UCSD-AML1 (cell line): ENCODE results near the gene CACNB4.

ENCODE experiments used
- DNase-seq: peaks from one replicate; lab custom pipeline; 2025; ENCODE audit not compliant: unreplicated experiment; lab: John Stamatoyannopoulos, UW

CACNB4 gene

GRCh38 chr2:152089238-152089637 lies 9.6 kb downstream of the CACNB4 start:
- DNase-seq, result peak; percentile 52

GRCh38 chr2:152088006-152088405 lies 10.8 kb downstream of the CACNB4 start:
- DNase-seq, result no peak

GRCh38 chr2:152086231-152086630 lies 12.6 kb downstream of the CACNB4 start:
- DNase-seq, result no peak

- DNase-seq, result peak; percentile 16
Measured at GRCh38 chr2:152084076-152084475, 14.8 kb downstream of the CACNB4 start.

- DNase-seq, result no peak
Measured at GRCh38 chr2:152083202-152083875, 15.5 kb downstream of the CACNB4 start.

GRCh38 chr2:152078662-152079061 lies 20.2 kb downstream of the CACNB4 start:
- no peak for DNase-seq

GRCh38 chr2:152078023-152078422 lies 20.8 kb downstream of the CACNB4 start:
- no peak for DNase-seq

GRCh38 chr2:152075461-152076050 lies 23.3 kb downstream of the CACNB4 start:
- DNase-seq, result no peak

GRCh38 chr2:152072011-152072410 lies 26.8 kb downstream of the CACNB4 start:
- no peak for DNase-seq

- DNase-seq, result no peak
Measured at GRCh38 chr2:152071518-152071917, 27.3 kb downstream of the CACNB4 start.

- DNase-seq, result no peak
Measured at GRCh38 chr2:152071092-152071491, 27.8 kb downstream of the CACNB4 start.

GRCh38 chr2:152068226-152068625 lies 30.6 kb downstream of the CACNB4 start:
- no peak for DNase-seq

- DNase-seq, result no peak
Measured at GRCh38 chr2:152067823-152068222, 31.0 kb downstream of the CACNB4 start.

- DNase-seq, result no peak
Measured at GRCh38 chr2:152065945-152066344, 32.9 kb downstream of the CACNB4 start.

GRCh38 chr2:152064001-152064400 lies 34.8 kb downstream of the CACNB4 start:
- no peak for DNase-seq

- DNase-seq, result no peak
Measured at GRCh38 chr2:152063325-152063924, 35.4 kb downstream of the CACNB4 start.

- DNase-seq, result peak; percentile 14
Measured at GRCh38 chr2:152062125-152063091, 36.4 kb downstream of the CACNB4 start.

- no peak for DNase-seq
Measured at GRCh38 chr2:152061383-152061782, 37.5 kb downstream of the CACNB4 start.

- no peak for DNase-seq
Measured at GRCh38 chr2:152058655-152059054, 40.2 kb downstream of the CACNB4 start.

GRCh38 chr2:152056418-152056817 lies 42.4 kb downstream of the CACNB4 start:
- no peak for DNase-seq

- peak; percentile 14 for DNase-seq
Measured at GRCh38 chr2:152055366-152056108, 43.3 kb downstream of the CACNB4 start.
